Neural progenitor cell (in vitro differentiated cells): ENCODE results near the gene SRGAP3.

Experiments used
- CTCF ChIP-seq: fragments of 200-600 bp; sonication (generic); IDR thresholded peaks from 2 replicates; pipeline ENCODE4 v1.5.1; 2017; ENCODE audit warnings: antibody characterized with exemption, mild to moderate bottlenecking
- EZH2 ChIP-seq: fragments of 200-600 bp; sonication (generic); IDR thresholded peaks from 2 replicates; pipeline ENCODE4 v1.6.1; 2017; ENCODE audit warnings: antibody characterized with exemption, mild to moderate bottlenecking, moderate library complexity
- EZH2phosphoT487 ChIP-seq: fragments of 200-600 bp; sonication (generic); IDR thresholded peaks from 2 replicates; pipeline ENCODE4 v1.6.1; 2017; ENCODE audit warnings: antibody characterized with exemption

DNA sequence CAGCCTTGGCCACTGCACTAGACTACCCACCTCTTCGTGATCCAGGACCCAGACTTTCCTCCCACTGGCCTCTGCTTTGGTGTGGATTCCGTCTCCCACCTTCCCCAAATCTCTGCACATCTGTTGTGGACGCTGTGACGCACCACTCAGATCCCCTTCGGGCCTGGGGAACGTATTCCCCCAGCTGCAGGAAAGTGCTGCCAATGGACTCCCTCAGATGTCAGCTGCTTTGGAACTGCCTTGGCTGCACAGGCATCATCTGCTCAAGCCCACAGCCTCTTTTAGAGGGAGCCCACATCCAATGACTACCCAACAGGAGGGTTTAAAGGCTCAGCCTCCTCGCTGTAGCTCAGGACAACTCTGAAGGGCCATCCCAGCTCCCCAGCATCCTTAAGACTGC is 152.0 kb downstream of the SRGAP3 start:
- TF ChIP-seq CTCF: no peak
- TF ChIP-seq EZH2: no peak
- TF ChIP-seq EZH2phosphoT487: no peak
